ENCODE measurements around the gene MRNIP. TPM values are rescaled to one million over a fixed set of nuclear protein-coding genes. Genes with fewer than 3 reads are reported as not detected.

Gene MRNIP
- total RNA-seq, 4 donors from 2014 or later: 6.9 to 21.9 (median 10.7) TPM

DNA sequence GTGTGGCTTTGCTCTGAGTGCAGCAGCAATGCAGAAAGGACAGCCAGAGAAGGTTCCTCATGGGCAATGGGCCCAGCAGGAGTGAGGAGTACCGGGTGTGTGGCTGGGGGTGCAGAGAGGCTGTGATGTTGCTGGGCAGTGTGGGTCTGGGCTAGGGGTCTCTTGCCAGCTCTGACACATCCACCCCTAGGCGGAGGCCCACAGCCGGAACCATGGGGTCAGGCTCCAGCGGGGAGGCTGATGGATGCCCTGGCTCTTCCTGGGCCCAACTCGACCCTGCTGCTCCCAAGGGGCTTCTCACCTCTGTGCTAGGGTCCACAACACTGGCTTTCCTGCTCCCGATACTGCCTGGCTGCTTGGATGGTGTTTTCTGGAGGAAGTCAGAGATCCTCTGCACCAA lies 29.2 kb upstream of the MRNIP start:
- Histone ChIP-seq H3K9me3 (peaks cover 5 to 16% (median 10%) of the 10 kb centered on the region in 3 donors), H3K36me3 (peaks cover 41 to 100% (median 53%) of the 10 kb centered on the region in 3 donors), H3K27me3 (no peaks in the 10 kb centered on the region), H3K4me1 (peaks cover 0 to 12% (median 0%) of the 10 kb centered on the region in 3 donors), H3K27ac (no peak overlapping the region), H3K4me3 (no peak overlapping the region)
- DNase-seq: no peak
- intact Hi-C loops (cut with DNase I): no loop called here
- 92 to 100% methylated on average over 3 to 5 of the region's 6 CpGs for WGBS, 2 donors
- TF ChIP-seq CTCF (IDR thresholded peaks at IDR 0.05) (no peak), POLR2A (IDR thresholded peaks at IDR 0.05) (no peak)

GRCh38 chr5:179887095-179887494 lies 28.5 kb upstream of the MRNIP start:
- peaks cover 6 to 23% (median 17%) of the 10 kb centered on the region in 3 donors for H3K9me3 ChIP-seq
- no peak for DNase-seq
- H3K27ac ChIP-seq: no peak overlapping the region
- peaks cover 0 to 12% (median 0%) of the 10 kb centered on the region in 3 donors for H3K4me1 ChIP-seq
- H3K27me3 ChIP-seq: no peaks in the 10 kb centered on the region
- TF ChIP-seq POLR2A (IDR thresholded peaks at IDR 0.05) (no peak), CTCF (IDR thresholded peaks at IDR 0.05) (no peak)
- 90 to 95% methylated on average over 10 to 11 of the region's 11 CpGs for WGBS, 2 donors
- no peak overlapping the region for H3K4me3 ChIP-seq
- intact Hi-C loops (cut with DNase I): no loop called here
- H3K36me3 ChIP-seq: peaks cover 33 to 100% (median 46%) of the 10 kb centered on the region in 3 donors

DNA sequence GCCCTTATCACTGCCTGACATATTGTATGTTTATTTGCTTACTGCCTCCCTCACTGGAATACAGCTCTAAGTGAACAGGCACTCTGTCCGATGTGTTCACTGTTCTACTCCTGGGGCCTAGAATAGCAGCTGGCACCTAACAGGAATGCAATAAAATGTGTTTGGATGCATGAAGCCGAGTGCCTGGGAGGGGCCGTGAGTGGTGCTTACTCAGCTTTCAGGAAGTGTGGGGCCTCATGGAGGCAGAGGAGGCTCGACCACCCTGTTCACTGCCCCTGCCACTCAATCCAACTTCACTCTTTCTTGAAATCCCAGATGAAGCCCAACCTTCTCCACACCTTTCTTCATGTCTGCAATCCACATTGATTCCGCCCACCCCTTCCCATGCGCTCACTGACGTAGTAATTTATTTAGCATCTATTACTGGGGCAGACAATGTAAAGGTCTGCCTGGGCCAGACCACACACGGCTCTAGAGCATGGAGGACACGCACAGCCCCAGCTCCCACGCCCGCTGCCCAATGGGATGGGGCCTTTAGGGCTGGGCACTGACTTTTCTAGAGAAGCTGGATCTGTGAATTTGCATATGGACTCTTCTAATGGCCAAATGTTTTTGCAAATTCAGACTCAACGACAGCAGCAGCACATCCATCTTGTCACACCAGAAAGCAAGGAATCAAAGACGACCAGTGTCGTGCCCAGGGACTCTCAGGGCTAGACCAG lies 27.7 kb upstream of the MRNIP start:
- peaks cover 6 to 24% (median 17%) of the 10 kb centered on the region in 3 donors for H3K9me3 ChIP-seq
- no peak overlapping the region for H3K4me3 ChIP-seq
- no peak for DNase-seq
- intact Hi-C loops (cut with DNase I): no loop called here
- no peak overlapping the region for H3K27ac ChIP-seq
- no peaks in the 10 kb centered on the region for H3K27me3 ChIP-seq
- peaks cover 26 to 95% (median 40%) of the 10 kb centered on the region in 3 donors for H3K36me3 ChIP-seq
- H3K4me1 ChIP-seq: peaks cover 0 to 12% (median 0%) of the 10 kb centered on the region in 3 donors
- no peak for TF ChIP-seq POLR2A (IDR thresholded peaks at IDR 0.05)
- no peak for TF ChIP-seq CTCF (IDR thresholded peaks at IDR 0.05)
- WGBS, 2 donors: 86 to 89% methylated on average over 14 of the region's 14 CpGs

DNA sequence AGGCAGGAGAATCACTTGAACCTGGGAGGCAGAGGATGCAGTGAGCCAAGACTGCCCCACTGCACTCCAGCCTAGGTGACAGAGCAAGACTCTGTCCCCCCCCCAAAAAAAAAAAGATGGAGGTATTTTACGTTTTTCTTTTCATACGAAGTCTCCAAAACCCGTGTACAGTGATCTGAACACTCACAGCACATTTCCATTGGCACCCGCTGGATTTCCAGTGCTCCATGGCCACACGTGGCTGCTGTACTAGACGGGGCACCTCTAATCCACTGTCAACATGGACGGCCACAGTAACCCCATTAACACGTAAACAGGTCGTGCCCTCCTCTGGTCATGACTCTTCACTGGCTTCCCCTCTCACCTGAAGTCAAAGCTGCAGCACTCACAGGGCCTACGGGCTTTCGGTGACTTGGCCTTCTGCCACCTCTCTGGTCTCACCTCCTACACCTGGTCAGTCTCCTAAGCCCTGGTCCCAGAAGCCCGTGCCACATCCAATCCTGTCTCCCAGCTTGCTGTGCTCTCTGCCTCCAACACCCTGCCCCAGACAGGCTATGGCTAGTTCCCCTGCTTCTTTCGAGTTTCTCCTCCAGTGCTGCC lies 27.0 kb upstream of the MRNIP start:
- Histone ChIP-seq H3K36me3 (peaks cover 19 to 94% (median 32%) of the 10 kb centered on the region in 3 donors), H3K27ac (no peak overlapping the region), H3K9me3 (peaks cover 6 to 24% (median 17%) of the 10 kb centered on the region in 3 donors), H3K4me1 (peaks cover 0 to 12% (median 0%) of the 10 kb centered on the region in 3 donors), H3K27me3 (no peaks in the 10 kb centered on the region), H3K4me3 (no peak overlapping the region)
- no peak for TF ChIP-seq POLR2A (IDR thresholded peaks at IDR 0.05)
- no peak for TF ChIP-seq CTCF (IDR thresholded peaks at IDR 0.05)
- DNase-seq: no peak
- 96 to 97% methylated on average over 13 of the region's 13 CpGs for WGBS, 2 donors
- intact Hi-C loops (cut with DNase I): no loop called here

DNA sequence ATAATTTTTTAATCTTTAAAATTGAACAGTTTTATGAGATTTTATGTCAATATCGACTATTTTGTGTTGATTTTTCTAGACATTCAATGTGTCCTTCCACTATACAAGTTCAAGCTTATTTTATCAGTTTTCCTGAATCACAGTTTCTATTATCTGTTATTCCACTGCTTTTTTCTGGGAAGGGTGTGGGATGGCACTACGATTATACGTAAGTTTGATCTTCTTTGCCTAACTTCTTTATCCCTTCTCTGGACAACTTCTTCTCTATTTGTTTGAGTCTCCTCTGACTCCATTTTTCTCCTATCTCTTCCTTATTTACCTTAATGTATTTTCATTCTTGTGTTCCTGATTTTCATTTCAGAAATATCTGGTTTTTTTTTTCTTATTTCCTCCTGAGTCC lies 24.5 kb upstream of the MRNIP start:
- H3K4me1 ChIP-seq: peaks cover 0 to 12% (median 0%) of the 10 kb centered on the region in 3 donors
- peaks cover 6 to 24% (median 17%) of the 10 kb centered on the region in 3 donors for H3K9me3 ChIP-seq
- TF ChIP-seq CTCF (IDR thresholded peaks at IDR 0.05) (no peak), POLR2A (IDR thresholded peaks at IDR 0.05) (no peak)
- peaks cover 7 to 94% (median 31%) of the 10 kb centered on the region in 3 donors for H3K36me3 ChIP-seq
- no peak overlapping the region for H3K27ac ChIP-seq
- intact Hi-C loops (cut with DNase I): no loop called here
- H3K4me3 ChIP-seq: no peak overlapping the region
- no peak for DNase-seq
- H3K27me3 ChIP-seq: no peaks in the 10 kb centered on the region
- 100% methylated on average over 3 of the region's 3 CpGs for WGBS, 2 donors
